CD14-positive monocyte (primary cell): Measurements from ENCODE around the gene NPAS4. TPM values are rescaled to one million over a fixed set of nuclear protein-coding genes. Genes with fewer than 3 reads are reported as not detected.
A peak's percentile ranks its signal among the peaks of the same experiment; 100 is the strongest.

ENCODE experiments used
- DNase-seq, 3 donors: peaks; one replicate each; pipeline ENCODE4 v3.0.0-alpha.2; 2011 to 2022
- H2AFZ ChIP-seq: 2 replicates; pipeline ENCODE4 v1.6.0; 2012; ENCODE audit warnings: mild to moderate bottlenecking, low read depth, low read length, inconsistent platforms; ENCODE audit not compliant: insufficient read depth, poor library complexity, severe bottlenecking
- H3K27ac ChIP-seq, 2 donors: 1 replicate in 1 of 2; 2 replicates in 1 of 2; pipeline ENCODE4 v1.5.1; 2012 to 2013; ENCODE audit warnings: low read length in 2 of 2, control low read depth in 1 of 2, inconsistent platforms in 1 of 2, low read depth in 1 of 2, mild to moderate bottlenecking in 1 of 2
- H3K27me3 ChIP-seq, 2 donors: one replicate each; pipeline versions ENCODE4 v1.6.0 to v1.6.1; 2011 to 2013; ENCODE audit warnings: low read length in 2 of 2; ENCODE audit not compliant: control insufficient read depth in 2 of 2, insufficient read depth in 2 of 2
- H3K36me3 ChIP-seq, 2 donors: replicated peaks in 1 of 2; 1 replicate in 1 of 2; 2 replicates in 1 of 2; pipeline versions ENCODE4 v1.5.1 to v1.6.1; 2012 to 2013; ENCODE audit warnings: low read length in 2 of 2, control low read depth in 1 of 2, inconsistent platforms in 1 of 2, mild to moderate bottlenecking in 1 of 2; ENCODE audit not compliant: insufficient read depth in 2 of 2, control insufficient read depth in 1 of 2
- H3K4me1 ChIP-seq, 2 donors: 1 replicate in 1 of 2; 2 replicates in 1 of 2; pipeline versions ENCODE4 v1.5.1 to v1.6.1; 2012 to 2013; ENCODE audit warnings: low read length in 2 of 2, control low read depth in 1 of 2, inconsistent platforms in 1 of 2, mild to moderate bottlenecking in 1 of 2, moderate library complexity in 1 of 2; ENCODE audit not compliant: insufficient read depth in 2 of 2, control insufficient read depth in 1 of 2
- H3K4me2 ChIP-seq: replicated peaks from 2 replicates; pipeline ENCODE3; 2012; ENCODE audit warnings: low read length, moderate library complexity, mild to moderate bottlenecking; ENCODE audit not compliant: poor library complexity, severe bottlenecking; ENCODE audit errors: extremely low read depth
- H3K4me3 ChIP-seq, 3 experiments: fragments of 200-600 bp in 1 of 3; sonication (generic) in 1 of 3; replicated peaks in 1 of 3; 1 replicate in 2 of 3; 2 replicates in 1 of 3; pipeline ENCODE4 v1.5.1; 2011 to 2013; ENCODE audit warnings: low read length in 3 of 3, mild to moderate bottlenecking in 3 of 3, control low read depth in 2 of 3, low read depth in 2 of 3, inconsistent platforms in 1 of 3, moderate library complexity in 1 of 3
- H3K79me2 ChIP-seq: 2 replicates; pipeline ENCODE4 v1.6.0; 2012; ENCODE audit warnings: mild to moderate bottlenecking, control low read depth, inconsistent platforms, low read length, moderate library complexity; ENCODE audit not compliant: insufficient read depth
- H3K9ac ChIP-seq: 2 replicates; pipeline ENCODE4 v1.6.0; 2017; ENCODE audit warnings: low read length, mild to moderate bottlenecking; ENCODE audit not compliant: insufficient read depth, poor library complexity, severe bottlenecking
- H3K9me3 ChIP-seq, 2 donors: replicated peaks in 1 of 2; 1 replicate in 1 of 2; 2 replicates in 1 of 2; pipeline versions ENCODE4 v1.5.1 to v1.6.1; 2012 to 2013; ENCODE audit warnings: low read length in 2 of 2, control low read depth in 1 of 2; ENCODE audit not compliant: control insufficient read depth in 1 of 2, insufficient read depth in 1 of 2
- H4K20me1 ChIP-seq: 2 replicates; pipeline ENCODE4 v1.6.0; 2012; ENCODE audit warnings: mild to moderate bottlenecking, low read length, control low read depth, moderate library complexity; ENCODE audit not compliant: insufficient read depth
- H3K27ac Mint-ChIP-seq, 7 donors: one replicate each; pipeline ENCODE4 v1.8.0; 2020; ENCODE audit warnings: mild to moderate bottlenecking in 7 of 7, mixed read lengths in 7 of 7, moderate library complexity in 6 of 7, inconsistent platforms in 2 of 7
- H3K27me3 Mint-ChIP-seq, 3 donors: one replicate each; pipeline ENCODE4 v1.8.0; 2021 to 2022; ENCODE audit warnings: low read depth in 3 of 3, mild to moderate bottlenecking in 3 of 3, mixed read lengths in 3 of 3, moderate library complexity in 3 of 3, inconsistent platforms in 1 of 3
- H3K36me3 Mint-ChIP-seq, 2 donors: one replicate each; pipeline ENCODE4 v1.8.0; 2020; ENCODE audit warnings: mixed read lengths in 2 of 2, inconsistent platforms in 1 of 2, mild to moderate bottlenecking in 1 of 2
- H3K4me1 Mint-ChIP-seq: one replicate; pipeline ENCODE4 v1.8.0; 2020; ENCODE audit warnings: mild to moderate bottlenecking, mixed read lengths
- H3K4me3 Mint-ChIP-seq, 2 donors: one replicate each; pipeline ENCODE4 v1.8.0; 2020; ENCODE audit warnings: mild to moderate bottlenecking in 2 of 2, mixed read lengths in 2 of 2, moderate library complexity in 1 of 2
- H3K9me3 Mint-ChIP-seq, 7 donors: one replicate each; pipeline ENCODE4 v1.8.0; 2020 to 2022; ENCODE audit warnings: mixed read lengths in 7 of 7, mild to moderate bottlenecking in 6 of 7, moderate library complexity in 6 of 7, inconsistent platforms in 2 of 7
- WGBS: methylation state at CpG from one replicate; pipeline ENCODE4 v1.1.5; 2013; ENCODE audit warnings: missing lambda C conversion rate; ENCODE audit not compliant: insufficient coverage; 5-methylcytosine and 5-hydroxymethylcytosine counted together
- intact Hi-C, 2 donors: fragments of 100-400 bp; cut with micrococcal nuclease; formaldehyde crosslinking; loops; one replicate each; pipeline versions ENCODE4 v1.15.0 to v1.15.1; 2023
- polyA plus RNA-seq, 3 donors: library from polyadenylated mRNA; depleted of rRNA in 1 of 3; unstranded in 2 of 3; stranded (reverse) in 1 of 3; fragments of 300-500 nt in 2 of 3; fragments of >200 nt in 1 of 3; fragmentation: Illumina TruSeq in 2 of 3; gene quantifications; 1 replicate in 2 of 3; 2 replicates in 1 of 3; pipeline ENCODE4 v1.2.3, GENCODE V29; 2012 to 2021
- TF ChIP-seq, protein P1 (sequence below): fragments of 200-600 bp; IDR thresholded peaks from one replicate; pipeline ENCODE4 v1.8.0; 2022; ENCODE audit warnings: antibody characterized with exemption, mild to moderate bottlenecking

NPAS4 gene
- polyA plus RNA-seq, 3 donors = not detected

- Mint-ChIP-seq H3K36me3 (no peaks in the 10 kb centered on the region), H3K27me3 (peaks cover 28 to 46% (median 40%) of the 10 kb centered on the region in 3 donors), H3K27ac (peak overlapping the region in 1 of 7 donors; percentile 9), H3K4me3 (no peak overlapping the region), H3K9me3 (peaks cover 0 to 2% (median 0%) of the 10 kb centered on the region in 7 donors), H3K4me1 (peaks cover 4% of the 10 kb centered on the region)
- Histone ChIP-seq H3K4me1 (peaks cover 7 to 12% of the 10 kb centered on the region in 2 donors), H3K9me3 (no peaks in the 10 kb centered on the region), H3K79me2 (no peaks in the 10 kb centered on the region), H4K20me1 (no peaks in the 10 kb centered on the region), H3K4me2 (no peak overlapping the region), H3K9ac (no peak overlapping the region), H2AFZ (no peak overlapping the region), H3K36me3 (no peaks in the 10 kb centered on the region), H3K4me3 (no peak overlapping the region), H3K27me3 (peaks cover 0 to 25% of the 10 kb centered on the region in 2 donors), H3K27ac (no peak overlapping the region)
- intact Hi-C loops = loop anchor here in 1 of 2 donors (10.0 kb wide), 1 partner anchor 433 kb away; the partner anchor contains the start of gene RCE1
- TF ChIP-seq, protein P1, sequence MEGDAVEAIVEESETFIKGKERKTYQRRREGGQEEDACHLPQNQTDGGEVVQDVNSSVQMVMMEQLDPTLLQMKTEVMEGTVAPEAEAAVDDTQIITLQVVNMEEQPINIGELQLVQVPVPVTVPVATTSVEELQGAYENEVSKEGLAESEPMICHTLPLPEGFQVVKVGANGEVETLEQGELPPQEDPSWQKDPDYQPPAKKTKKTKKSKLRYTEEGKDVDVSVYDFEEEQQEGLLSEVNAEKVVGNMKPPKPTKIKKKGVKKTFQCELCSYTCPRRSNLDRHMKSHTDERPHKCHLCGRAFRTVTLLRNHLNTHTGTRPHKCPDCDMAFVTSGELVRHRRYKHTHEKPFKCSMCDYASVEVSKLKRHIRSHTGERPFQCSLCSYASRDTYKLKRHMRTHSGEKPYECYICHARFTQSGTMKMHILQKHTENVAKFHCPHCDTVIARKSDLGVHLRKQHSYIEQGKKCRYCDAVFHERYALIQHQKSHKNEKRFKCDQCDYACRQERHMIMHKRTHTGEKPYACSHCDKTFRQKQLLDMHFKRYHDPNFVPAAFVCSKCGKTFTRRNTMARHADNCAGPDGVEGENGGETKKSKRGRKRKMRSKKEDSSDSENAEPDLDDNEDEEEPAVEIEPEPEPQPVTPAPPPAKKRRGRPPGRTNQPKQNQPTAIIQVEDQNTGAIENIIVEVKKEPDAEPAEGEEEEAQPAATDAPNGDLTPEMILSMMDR = no peak
- 88% methylated on average over 7 of the region's 7 CpGs for WGBS
- DNase-seq = no peak
Observed at GRCh38 chr11:66412110-66412509, 8.7 kb upstream of the NPAS4 start.

DNA sequence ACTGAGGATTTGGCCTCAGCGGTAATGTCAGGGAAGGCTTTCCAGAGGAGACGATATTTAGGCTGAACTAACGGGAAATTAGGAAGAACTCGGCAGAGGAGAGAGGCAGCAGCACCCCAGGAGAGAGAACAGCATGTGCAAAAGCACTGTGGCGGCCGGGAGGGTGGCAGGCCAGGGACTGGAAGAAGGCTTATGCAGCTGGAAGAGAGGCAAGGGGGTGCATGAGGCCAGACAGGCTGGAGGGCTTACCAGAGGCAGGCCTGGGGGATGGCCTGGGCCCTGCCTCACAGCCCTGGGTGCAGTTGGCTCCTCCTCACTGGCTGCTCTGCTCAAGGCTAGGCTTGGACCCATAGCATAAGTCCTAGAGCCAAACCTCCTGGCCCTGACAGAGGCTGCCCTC lies 7.7 kb upstream of the NPAS4 start:
- H3K36me3 Mint-ChIP-seq = no peaks in the 10 kb centered on the region
- no peak overlapping the region for H3K4me3 ChIP-seq
- no peak overlapping the region for H3K4me3 Mint-ChIP-seq
- H4K20me1 ChIP-seq = no peaks in the 10 kb centered on the region
- H3K27ac ChIP-seq = no peak overlapping the region
- no peak for DNase-seq
- no peaks in the 10 kb centered on the region for H3K79me2 ChIP-seq
- no peak overlapping the region for H3K9ac ChIP-seq
- H3K4me1 Mint-ChIP-seq = peaks cover 9% of the 10 kb centered on the region
- peaks cover 0 to 25% of the 10 kb centered on the region in 2 donors for H3K27me3 ChIP-seq
- peaks cover 27 to 49% (median 38%) of the 10 kb centered on the region in 3 donors for H3K27me3 Mint-ChIP-seq
- TF ChIP-seq, protein P1 = no peak
- H3K9me3 ChIP-seq = no peaks in the 10 kb centered on the region
- H2AFZ ChIP-seq = no peak overlapping the region
- peaks cover 0 to 2% (median 0%) of the 10 kb centered on the region in 7 donors for H3K9me3 Mint-ChIP-seq
- H3K4me2 ChIP-seq = no peak overlapping the region
- WGBS = 97% methylated on average over 6 of the region's 6 CpGs
- intact Hi-C loops = loop anchor here in 1 of 2 donors (10.0 kb wide), 1 partner anchor 432 kb away; the partner anchor contains the start of gene RCE1
- peaks cover 7 to 12% of the 10 kb centered on the region in 2 donors for H3K4me1 ChIP-seq
- no peaks in the 10 kb centered on the region for H3K36me3 ChIP-seq
- no peak overlapping the region for H3K27ac Mint-ChIP-seq
